ENCODE measurements around the gene RAET1G. TPM values are rescaled to one million over a fixed set of nuclear protein-coding genes. Genes with fewer than 3 reads are reported as not detected.
A peak's percentile ranks its signal among the peaks of the same experiment; 100 is the strongest.
"Not testable (repeated sequence)": the region's sequence is repeated elsewhere in the genome, so short reads cannot be mapped to it uniquely, and the experiment has no call there.

The RAET1G gene
- not detected in 2 replicates for total RNA-seq (2014; rRNA removed; shearing (Covaris generic))
- total RNA-seq (2022), result not detected in 2 replicates
- Bru-seq, nascent RNA, result not detected
- not detected for BruChase-seq, experiment 1, labeled RNA remaining after a 6-hour chase
- not detected for BruChase-seq, experiment 2, labeled RNA remaining after a 2-hour chase
- long read RNA-seq, result 0 reads

- BruUV-seq (replicated peaks), result no TSS peak
- POLR2A ChIA-PET, result no interaction called here
- H3K4me2 ChIP-seq (ENCODE audit: low read length), result peak within 1 kb of the TSS; percentile 56
- peak; percentile 70 for DNase-seq (ENCODE audit: low spot score)
- H3K9me2 ChIP-seq (ENCODE audit: insufficient read depth, low read length), result no peaks in the 10 kb centered on the region
- no peaks in the 10 kb centered on the region for H3K9me3 ChIP-seq (ENCODE audit: low read length)
- no peak within 1 kb of the TSS for H2AFZ ChIP-seq (ENCODE audit: low read length)
- intact Hi-C loops (cut with micrococcal nuclease; ENCODE audit: unreplicated experiment), result loop anchor here (10.0 kb wide), 1 partner anchor 358 kb away; the partner anchor contains the start of gene GINM1
- H3K36me3 ChIP-seq (ENCODE audit: insufficient read depth, low read length), result no peaks in the 10 kb centered on the region
- no peaks in the 10 kb centered on the region for H4K20me1 ChIP-seq (ENCODE audit: insufficient read depth, low read length)
- H3K27ac ChIP-seq (ENCODE audit: low read depth, low read length, poor library complexity, severe bottlenecking), result no peak within 1 kb of the TSS
- peaks cover 11% of the 10 kb centered on the region for H3K4me1 ChIP-seq (ENCODE audit: insufficient read depth, low read length, poor library complexity, severe bottlenecking)
- H3K79me2 ChIP-seq (ENCODE audit: insufficient read depth, low read depth, low read length), result no peaks in the 10 kb centered on the region
- H3K4me3 ChIP-seq (ENCODE audit: low read depth, low read length, poor library complexity, severe bottlenecking), result peak within 1 kb of the TSS; percentile 41
- TF ChIP-seq CTCF (conservative IDR thresholded peaks at IDR 0.05; ENCODE audit: low read length) (no peak), EZH2phosphoT487 (IDR thresholded peaks at IDR 0.05; ENCODE audit: borderline replicate concordance, low read depth, low read length) (no peak)
- CTCF ChIA-PET (ENCODE audit: unreplicated experiment), result no interaction called here
Measured at GRCh38 chr6:149922642-149923326, at the start of gene RAET1G. RAET1G (minus strand) TSS chr6:149923121; CDS start chr6:149923010, 111 bp downstream.

- Histone ChIP-seq H3K4me3 (ENCODE audit: low read depth, low read length, poor library complexity, severe bottlenecking) (no peak overlapping the region), H3K79me2 (ENCODE audit: insufficient read depth, low read depth, low read length) (no peaks in the 10 kb centered on the region), H3K9me2 (ENCODE audit: insufficient read depth, low read length) (no peaks in the 10 kb centered on the region), H2AFZ (ENCODE audit: low read length) (no peak overlapping the region), H3K4me1 (ENCODE audit: insufficient read depth, low read length, poor library complexity, severe bottlenecking) (peaks cover 2% of the 10 kb centered on the region), H4K20me1 (ENCODE audit: insufficient read depth, low read length) (no peaks in the 10 kb centered on the region), H3K27ac (ENCODE audit: low read depth, low read length, poor library complexity, severe bottlenecking) (no peak overlapping the region), H3K9me3 (ENCODE audit: low read length) (no peaks in the 10 kb centered on the region), H3K36me3 (ENCODE audit: insufficient read depth, low read length) (no peaks in the 10 kb centered on the region), H3K4me2 (ENCODE audit: low read length) (no peak overlapping the region)
- ChIA-PET CTCF (ENCODE audit: unreplicated experiment) (no interaction called here), POLR2A (no interaction called here)
- TF ChIP-seq CTCF (conservative IDR thresholded peaks at IDR 0.05; ENCODE audit: low read length), result no peak
- no peak for TF ChIP-seq EZH2phosphoT487 (IDR thresholded peaks at IDR 0.05; ENCODE audit: borderline replicate concordance, low read depth, low read length)
- intact Hi-C loops (cut with micrococcal nuclease; ENCODE audit: unreplicated experiment), result no loop called here
- no TSS peak for BruUV-seq (replicated peaks)
- DNase-seq (ENCODE audit: low spot score), result no peak
Measured at GRCh38 chr6:149969635-149970034, 46.7 kb upstream of the RAET1G start.

- H3K36me3 ChIP-seq (ENCODE audit: insufficient read depth, low read length); H4K20me1 ChIP-seq (ENCODE audit: insufficient read depth, low read length); CTCF ChIA-PET (ENCODE audit: unreplicated experiment); H3K9me3 ChIP-seq (ENCODE audit: low read length); H3K4me2 ChIP-seq (ENCODE audit: low read length); H3K27ac ChIP-seq (ENCODE audit: low read depth, low read length, poor library complexity, severe bottlenecking); H3K4me3 ChIP-seq (ENCODE audit: low read depth, low read length, poor library complexity, severe bottlenecking); H3K4me1 ChIP-seq (ENCODE audit: insufficient read depth, low read length, poor library complexity, severe bottlenecking); H3K79me2 ChIP-seq (ENCODE audit: insufficient read depth, low read depth, low read length); POLR2A ChIA-PET; BruUV-seq (replicated peaks); DNase-seq (ENCODE audit: low spot score); H2AFZ ChIP-seq (ENCODE audit: low read length); intact Hi-C loops (cut with micrococcal nuclease; ENCODE audit: unreplicated experiment); H3K9me2 ChIP-seq (ENCODE audit: insufficient read depth, low read length): not testable (repeated sequence)
Measured at GRCh38 chr6:149968909-149969308, 46.0 kb upstream of the RAET1G start.

- H3K9me3 ChIP-seq (ENCODE audit: low read length); BruUV-seq (replicated peaks); CTCF ChIA-PET (ENCODE audit: unreplicated experiment); H3K4me3 ChIP-seq (ENCODE audit: low read depth, low read length, poor library complexity, severe bottlenecking); H3K27ac ChIP-seq (ENCODE audit: low read depth, low read length, poor library complexity, severe bottlenecking); H2AFZ ChIP-seq (ENCODE audit: low read length); intact Hi-C loops (cut with micrococcal nuclease; ENCODE audit: unreplicated experiment); H3K4me1 ChIP-seq (ENCODE audit: insufficient read depth, low read length, poor library complexity, severe bottlenecking); H3K36me3 ChIP-seq (ENCODE audit: insufficient read depth, low read length); H3K4me2 ChIP-seq (ENCODE audit: low read length); POLR2A ChIA-PET; H3K79me2 ChIP-seq (ENCODE audit: insufficient read depth, low read depth, low read length); DNase-seq (ENCODE audit: low spot score); H4K20me1 ChIP-seq (ENCODE audit: insufficient read depth, low read length); H3K9me2 ChIP-seq (ENCODE audit: insufficient read depth, low read length): not testable (repeated sequence)
Measured at GRCh38 chr6:149967999-149968398, 45.1 kb upstream of the RAET1G start.

All from OCI-LY7 (cell line).